GM19239 (cell line): ENCODE results near the gene DOCK11.
A peak's percentile ranks its signal among the peaks of the same experiment; 100 is the strongest.
"Not testable (repeated sequence)": the region's sequence is repeated elsewhere in the genome, so short reads cannot be mapped to it uniquely, and the experiment has no call there.

Experiments
- DNase-seq: peaks from one replicate; pipeline ENCODE4 v3.0.0; 2011; ENCODE audit warnings: low spot score; ENCODE audit not compliant: insufficient read length
- FAIRE-seq: peaks from 2 replicates; lab custom pipeline; 2011; peaks lifted over from hg19 to GRCh38; lab: Jason Lieb, UNC

DOCK11 gene

DNA sequence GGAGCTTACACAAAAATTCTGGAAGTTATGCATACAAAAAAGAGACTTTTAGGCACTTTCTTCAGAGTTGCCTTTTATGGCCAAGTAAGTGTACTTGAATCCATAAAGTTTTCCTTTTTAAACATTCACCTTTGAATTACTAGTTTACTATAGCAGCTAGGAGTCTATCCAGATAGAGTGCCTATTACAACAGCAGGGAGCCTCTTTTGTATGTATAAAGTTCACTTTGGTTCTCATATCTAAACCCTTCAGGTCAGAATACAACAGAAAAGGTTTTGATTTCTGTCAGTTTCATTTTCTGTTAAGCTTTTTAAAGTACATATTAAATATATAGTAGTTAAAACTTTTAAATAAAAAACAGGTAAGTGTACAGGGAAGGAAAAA, 180.3 kb downstream of the DOCK11 start:
- no peak for FAIRE-seq

DNA sequence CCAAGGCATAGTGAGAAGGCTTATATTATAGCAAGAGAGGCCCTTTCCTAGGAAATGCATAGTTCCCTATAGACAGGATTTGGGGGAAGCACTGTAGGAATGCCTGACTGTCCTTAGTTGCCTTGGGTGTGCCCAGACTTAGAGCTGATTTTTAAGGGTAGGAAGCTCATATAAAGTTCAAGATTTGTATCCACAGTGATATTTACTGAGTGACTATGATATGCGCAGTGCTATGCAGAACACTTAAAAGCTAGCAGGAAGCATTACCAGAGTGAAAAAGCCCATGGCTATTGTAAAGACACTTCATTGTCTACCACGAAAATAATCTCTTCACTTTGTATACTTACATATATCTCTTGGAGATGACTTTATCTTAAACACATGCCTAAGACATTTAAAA, 181.7 kb downstream of the DOCK11 start:
- FAIRE-seq (no peak), DNase-seq (no peak)

More for the DNA sequence above, 180.3 kb downstream of the DOCK11 start:
- no peak for DNase-seq

DNA sequence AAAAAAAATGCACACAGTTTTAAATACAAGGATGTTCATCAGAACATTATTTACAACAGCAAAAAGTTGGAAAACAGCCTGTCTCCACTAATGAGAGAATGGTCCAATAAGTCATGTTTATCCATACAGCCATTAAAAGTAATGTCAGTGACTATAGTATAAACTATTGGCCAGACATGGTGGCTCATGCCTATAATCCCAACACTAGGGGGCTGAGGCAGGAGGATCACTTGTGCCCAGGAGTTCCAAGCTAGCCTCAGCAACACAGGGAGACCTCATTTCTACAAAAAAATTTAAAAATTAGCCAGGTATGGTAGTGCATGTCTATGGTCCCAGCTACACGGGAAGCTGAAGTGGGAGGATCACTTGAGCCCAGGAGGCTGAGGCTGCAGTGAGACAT, 183.7 kb downstream of the DOCK11 start:
- DNase-seq (no peak), FAIRE-seq (no peak)

- FAIRE-seq (no peak), DNase-seq (no peak)
These were observed 186.8 kb downstream of the DOCK11 start for GRCh38 chrX:118682258-118683014.

DNA sequence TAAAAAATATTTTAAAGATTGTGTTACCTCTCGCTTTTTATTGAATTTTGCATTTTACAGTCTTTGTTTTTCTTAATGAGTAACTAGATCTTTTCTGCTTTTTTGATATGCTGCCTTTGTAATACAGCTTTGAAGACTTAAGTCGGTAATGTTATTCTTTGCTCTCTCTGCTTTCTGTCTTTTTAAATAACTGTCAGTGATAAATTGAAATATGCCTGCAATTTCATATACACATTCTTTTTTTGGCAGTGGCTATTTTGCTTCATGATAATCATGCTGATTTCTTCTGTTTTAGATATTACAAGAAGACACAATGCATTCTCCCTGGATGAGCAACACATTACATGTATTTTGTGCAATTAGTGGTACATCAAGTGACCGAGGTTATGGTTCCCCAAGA, 189.8 kb downstream of the DOCK11 start:
- no peak for FAIRE-seq
- no peak for DNase-seq

DNA sequence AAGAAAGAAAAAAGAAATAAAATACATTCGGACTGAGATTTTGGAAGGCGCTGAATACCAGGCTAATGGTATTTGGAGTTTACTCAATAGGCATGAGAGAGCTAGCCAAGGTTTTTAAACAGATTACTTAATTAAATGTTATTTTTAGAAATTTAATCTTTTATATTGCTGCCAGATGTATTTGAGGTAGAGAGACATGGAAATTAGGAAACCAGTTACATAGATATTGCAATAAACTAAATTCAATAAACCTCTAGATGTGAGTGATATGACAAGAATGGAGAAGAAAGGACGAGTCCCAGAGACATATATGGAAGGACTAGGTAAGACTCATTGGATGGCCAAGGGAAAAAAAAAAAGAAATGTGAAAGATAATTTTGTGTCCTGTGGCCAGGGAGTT, 193.3 kb downstream of the DOCK11 start:
- DNase-seq (no peak), FAIRE-seq (no peak)

- FAIRE-seq (peak; percentile 57), DNase-seq (no peak)
These were observed 198.2 kb downstream of the DOCK11 start for GRCh38 chrX:118693843-118694242.

DNA sequence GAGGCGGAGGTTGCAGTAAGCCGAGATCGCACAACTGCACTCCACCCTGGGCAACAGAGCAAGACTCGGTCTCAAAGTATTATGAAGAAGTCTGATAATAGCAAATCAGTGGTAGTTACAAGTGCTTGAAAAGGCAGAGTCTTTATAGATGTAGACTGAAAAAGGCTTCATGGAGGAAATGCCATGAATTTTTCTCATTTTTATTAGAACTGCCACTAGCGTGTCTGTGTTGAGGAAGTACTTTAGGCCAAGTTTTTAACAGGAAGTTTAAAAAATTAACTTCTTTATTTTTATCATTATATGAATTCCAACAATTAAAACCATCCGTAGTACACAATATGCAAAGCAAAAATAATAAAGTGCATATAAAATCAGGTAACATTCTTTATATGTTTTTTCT, 199.0 kb downstream of the DOCK11 start:
- DNase-seq (no peak), FAIRE-seq (no peak)

DNA sequence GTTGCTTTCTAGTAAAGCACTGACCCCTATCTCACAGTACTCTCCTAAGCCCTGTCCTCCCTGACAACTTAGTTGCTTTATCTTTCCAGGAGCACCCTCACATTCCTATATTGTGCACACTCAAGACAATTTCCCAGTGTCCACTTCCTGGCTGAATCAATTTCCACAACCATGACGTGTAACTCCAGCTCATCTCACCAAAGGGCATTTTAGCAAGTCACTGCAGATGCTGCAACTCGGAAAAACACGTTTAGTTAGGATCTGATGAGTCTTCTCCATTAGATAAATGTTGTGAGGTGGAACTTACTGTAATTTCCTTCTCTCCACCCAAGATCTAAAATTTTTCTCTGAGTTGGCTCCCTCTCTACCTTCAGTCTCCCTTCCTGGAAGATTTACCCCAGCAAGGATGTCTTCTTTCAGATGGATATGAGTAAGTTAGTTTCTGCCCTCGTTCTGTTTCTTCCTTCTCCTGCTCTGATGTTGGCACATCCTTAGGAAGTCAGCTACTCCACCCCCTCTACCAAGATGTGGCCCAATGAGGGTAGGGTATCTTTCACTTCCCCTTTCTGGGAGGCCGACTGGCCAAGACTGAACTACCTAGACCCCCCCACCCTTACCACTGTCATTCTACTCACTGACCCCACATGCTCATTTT, 203.0 kb downstream of the DOCK11 start:
- DNase-seq (no peak), FAIRE-seq (no peak)

- FAIRE-seq: no peak
- no peak for DNase-seq
These were observed 207.1 kb downstream of the DOCK11 start for GRCh38 chrX:118702741-118703140.

GRCh38 chrX:118706681-118707080, 211.1 kb downstream of the DOCK11 start:
- DNase-seq: no peak
- FAIRE-seq: no peak

DNA sequence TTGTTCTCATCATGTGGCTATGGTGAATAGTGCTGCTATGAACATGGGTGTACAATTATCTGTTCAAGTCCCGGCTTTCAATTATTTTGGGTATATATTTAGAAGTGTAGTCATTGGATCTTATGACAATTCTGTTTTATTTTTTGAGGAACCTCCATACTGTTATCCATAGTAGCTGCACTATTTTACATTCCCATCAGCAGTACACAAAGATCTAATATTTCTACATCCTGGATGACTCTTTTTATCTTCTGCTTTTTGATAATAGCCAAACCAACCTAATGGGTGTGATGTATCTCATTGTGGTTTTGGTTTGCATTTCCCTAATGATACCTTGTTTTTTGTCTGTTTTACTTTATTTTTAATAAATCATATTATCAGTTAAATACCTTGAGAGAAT, 218.9 kb downstream of the DOCK11 start:
- FAIRE-seq (no peak), DNase-seq (no peak)

DNA sequence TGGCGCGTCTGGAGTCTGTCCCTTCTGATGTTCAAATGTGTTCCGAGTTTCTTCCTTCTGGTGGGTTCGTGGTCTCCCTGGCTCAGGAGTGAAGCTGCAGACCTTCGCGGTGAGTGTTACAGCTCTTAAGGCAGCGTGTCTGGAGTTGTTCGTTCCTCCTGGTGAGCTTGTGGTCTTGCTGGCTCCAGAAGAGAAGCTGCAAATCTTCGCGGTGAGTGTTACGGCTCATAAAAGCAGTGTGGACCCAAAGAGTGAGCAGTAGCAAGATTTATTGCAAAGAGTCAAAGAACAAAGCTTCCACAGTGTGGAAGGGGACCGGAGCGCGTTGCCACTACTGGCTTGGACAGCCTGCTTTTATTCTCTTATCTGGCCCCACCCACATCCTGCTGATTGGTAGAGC, 220.3 kb downstream of the DOCK11 start:
- DNase-seq, FAIRE-seq: not testable (repeated sequence)

DNA sequence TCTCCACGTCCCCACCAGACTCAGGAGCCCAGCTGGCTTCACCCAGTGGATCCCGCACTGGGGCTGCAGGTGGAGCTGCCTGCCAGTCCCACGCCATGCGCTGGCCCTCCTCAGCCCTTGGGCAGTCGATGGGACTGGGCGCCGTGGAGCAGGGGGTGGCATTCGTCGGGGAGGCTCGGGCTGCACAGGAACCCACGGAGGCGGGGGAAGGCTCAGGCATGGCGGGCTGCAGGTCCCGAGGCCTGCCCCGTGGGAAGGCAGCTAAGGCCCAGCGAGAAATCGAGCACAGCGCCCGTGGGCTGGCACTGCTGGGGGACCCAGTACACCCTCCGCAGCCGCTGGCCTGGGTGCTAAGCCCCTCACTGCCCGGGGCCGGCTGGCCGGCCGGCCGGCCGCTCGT, 221.2 kb downstream of the DOCK11 start:
- FAIRE-seq, DNase-seq: not testable (repeated sequence)

- no peak for DNase-seq
- peak; percentile 28 for FAIRE-seq
These were observed 222.2 kb downstream of the DOCK11 start for GRCh38 chrX:118717678-118718391.

DNA sequence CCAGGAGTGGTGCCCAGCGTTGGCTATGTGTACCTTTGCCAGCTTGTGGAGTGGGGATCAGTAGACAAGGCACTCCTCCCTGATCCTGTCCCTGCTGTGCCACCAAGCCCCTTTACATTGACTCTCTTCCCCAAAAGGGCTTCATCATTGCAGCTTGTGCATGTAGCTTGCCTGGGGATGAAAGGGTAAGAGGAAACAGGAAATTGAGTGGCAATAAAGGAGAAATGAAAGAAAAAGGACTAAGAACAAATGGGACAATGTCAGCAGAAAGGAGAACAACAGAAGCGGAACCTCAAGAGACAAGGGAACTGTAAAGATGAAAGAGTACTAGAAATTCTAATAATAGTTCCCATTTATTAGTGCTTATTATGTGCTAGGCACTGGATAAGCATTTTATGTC, 223.1 kb downstream of the DOCK11 start:
- no peak for FAIRE-seq
- no peak for DNase-seq

GRCh38 chrX:118720058-118720707, 224.6 kb downstream of the DOCK11 start:
- DNase-seq (no peak), FAIRE-seq (no peak)

GRCh38 chrX:118723376-118723775, 227.8 kb downstream of the DOCK11 start:
- FAIRE-seq (no peak), DNase-seq (no peak)

GRCh38 chrX:118724365-118724764, 228.8 kb downstream of the DOCK11 start:
- DNase-seq (no peak), FAIRE-seq (peak; percentile 18)

GRCh38 chrX:118724775-118725174, 229.2 kb downstream of the DOCK11 start:
- DNase-seq (no peak), FAIRE-seq (peak; percentile 93)

DNA sequence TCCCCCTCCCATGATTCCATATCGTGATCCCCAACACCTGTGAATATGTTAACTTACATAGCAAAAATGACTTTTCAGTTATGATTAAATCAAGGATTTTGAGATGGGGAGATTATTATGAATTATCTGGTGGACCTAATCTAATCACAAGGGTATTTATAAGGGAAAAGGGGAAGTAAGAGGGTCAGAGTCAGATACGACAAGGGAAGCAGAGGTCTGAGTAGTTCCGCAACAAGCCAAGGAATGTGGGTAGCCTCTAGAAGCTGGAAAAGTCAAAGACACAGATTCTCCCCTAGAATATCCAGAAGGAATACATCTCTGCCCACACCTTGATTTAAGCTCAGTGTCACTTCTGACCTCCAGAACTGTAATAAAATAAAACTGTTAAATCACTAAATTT, 230.8 kb downstream of the DOCK11 start:
- DNase-seq (no peak), FAIRE-seq (no peak)
